ENCODE results near the gene HIC2. TPM values are rescaled to one million over a fixed set of nuclear protein-coding genes. Genes with fewer than 3 reads are reported as not detected.
"Not testable (repeated sequence)": the region's sequence is repeated elsewhere in the genome, so short reads cannot be mapped to it uniquely, and the experiment has no call there.

The HIC2 gene
- total and polyA plus RNA-seq, 2 of the 13 experiments (the other 11 are each of a cell fraction or from before 2014, with no cell fraction given) = 5.0 to 13.7 TPM

- not testable (repeated sequence) for H3K79me2 ChIP-seq (ENCODE audit: insufficient read depth, low read length)
Measured at GRCh38 chr22:21497984-21498383, 80.8 kb downstream of the HIC2 start.

GRCh38 chr22:21498489-21498888, 81.3 kb downstream of the HIC2 start:
- H3K4me3 ChIP-seq (replicated peaks in 1 of 3; ENCODE audit: insufficient read depth in 1 of 3, low read depth in 2 of 3, low read length in 3 of 3); FAIRE-seq; H3K4me2 ChIP-seq (ENCODE audit: low read depth, low read length); H3K27ac ChIP-seq (ENCODE audit: extremely low read length, insufficient read depth, low read length); intact Hi-C loops (cut with micrococcal nuclease; ENCODE audit: unreplicated experiment); BruUV-seq (replicated peaks); CTCF ChIA-PET (ENCODE audit: low intra/inter-chr PET ratio, low total read pairs); H3K36me3 ChIP-seq (replicated peaks in 1 of 2; ENCODE audit: control insufficient read depth in 1 of 2, insufficient read depth in 2 of 2, low read length in 2 of 2); H3K9ac ChIP-seq (ENCODE audit: insufficient read depth, low read depth, low read length); in situ Hi-C loops (cut with HindIII; ENCODE audit: extremely low pct_ligation_motif_present, low pct_unique_long_range_greater_than_20kb); H3K79me2 ChIP-seq (ENCODE audit: insufficient read depth, low read length); H3K9me3 ChIP-seq (ENCODE audit: low read length); POLR2A ChIA-PET; DNase-seq (ENCODE audit: low spot score); H2AFZ ChIP-seq (ENCODE audit: low read length); H4K20me1 ChIP-seq (ENCODE audit: insufficient read depth, low read length); H3K27me3 ChIP-seq (ENCODE audit: control insufficient read depth in 1 of 2, insufficient read depth in 2 of 2, low read length in 2 of 2); H3K4me1 ChIP-seq (ENCODE audit: insufficient read depth, low read length): not testable (repeated sequence)
- ATAC-seq = peak; percentile 10; the same call in 2 of the 3 replicates
- WGBS (ENCODE audit: low lambda C conversion rate) = no CpG with 5 or more reads among the region's 7 CpGs

More at GRCh38 chr22:21497984-21498383, 80.8 kb downstream of the HIC2 start:
- H3K4me2 ChIP-seq (ENCODE audit: low read depth, low read length); H2AFZ ChIP-seq (ENCODE audit: low read length); intact Hi-C loops (cut with micrococcal nuclease; ENCODE audit: unreplicated experiment); H3K4me3 ChIP-seq (replicated peaks in 1 of 3; ENCODE audit: insufficient read depth in 1 of 3, low read depth in 2 of 3, low read length in 3 of 3); DNase-seq (ENCODE audit: low spot score); POLR2A ChIA-PET; BruUV-seq (replicated peaks); in situ Hi-C loops (cut with HindIII; ENCODE audit: extremely low pct_ligation_motif_present, low pct_unique_long_range_greater_than_20kb); CTCF ChIA-PET (ENCODE audit: low intra/inter-chr PET ratio, low total read pairs); H3K27ac ChIP-seq (ENCODE audit: extremely low read length, insufficient read depth, low read length); FAIRE-seq; H3K27me3 ChIP-seq (ENCODE audit: control insufficient read depth in 1 of 2, insufficient read depth in 2 of 2, low read length in 2 of 2); H3K36me3 ChIP-seq (replicated peaks in 1 of 2; ENCODE audit: control insufficient read depth in 1 of 2, insufficient read depth in 2 of 2, low read length in 2 of 2); H3K9me3 ChIP-seq (ENCODE audit: low read length); H3K9ac ChIP-seq (ENCODE audit: insufficient read depth, low read depth, low read length); H3K4me1 ChIP-seq (ENCODE audit: insufficient read depth, low read length); H4K20me1 ChIP-seq (ENCODE audit: insufficient read depth, low read length): not testable (repeated sequence)
- no CpG with 5 or more reads among the region's 4 CpGs for WGBS (ENCODE audit: low lambda C conversion rate)
- peak; percentile 77 for ATAC-seq

GRCh38 chr22:21499623-21500506, 82.7 kb downstream of the HIC2 start:
- ATAC-seq = peak; percentile 25; the same call in 1 of the 3 replicates
- DNase-seq (ENCODE audit: low spot score); H3K9me3 ChIP-seq (ENCODE audit: low read length); H3K4me2 ChIP-seq (ENCODE audit: low read depth, low read length); H3K4me3 ChIP-seq (replicated peaks in 1 of 3; ENCODE audit: insufficient read depth in 1 of 3, low read depth in 2 of 3, low read length in 3 of 3); FAIRE-seq; H3K27me3 ChIP-seq (ENCODE audit: control insufficient read depth in 1 of 2, insufficient read depth in 2 of 2, low read length in 2 of 2); in situ Hi-C loops (cut with HindIII; ENCODE audit: extremely low pct_ligation_motif_present, low pct_unique_long_range_greater_than_20kb); CTCF ChIA-PET (ENCODE audit: low intra/inter-chr PET ratio, low total read pairs); H2AFZ ChIP-seq (ENCODE audit: low read length); H3K79me2 ChIP-seq (ENCODE audit: insufficient read depth, low read length); H3K36me3 ChIP-seq (replicated peaks in 1 of 2; ENCODE audit: control insufficient read depth in 1 of 2, insufficient read depth in 2 of 2, low read length in 2 of 2); POLR2A ChIA-PET; H3K4me1 ChIP-seq (ENCODE audit: insufficient read depth, low read length); intact Hi-C loops (cut with micrococcal nuclease; ENCODE audit: unreplicated experiment); H4K20me1 ChIP-seq (ENCODE audit: insufficient read depth, low read length); H3K27ac ChIP-seq (ENCODE audit: extremely low read length, insufficient read depth, low read length); H3K9ac ChIP-seq (ENCODE audit: insufficient read depth, low read depth, low read length): not testable (repeated sequence)
- no CpG with 5 or more reads among the region's 16 CpGs for WGBS (ENCODE audit: low lambda C conversion rate)
- TSS peak; percentile 64 for BruUV-seq (replicated peaks)

Small RNAs within 50 kb of the gene (small RNA-seq; reads per million reads assigned to genes)
- gene RF00492 (ENCODE audit: insufficient read depth in 2 of 3, insufficient read length in 3 of 3, low read depth in 2 of 3, low replicate concordance in 1 of 3) (0 reads per million in 3 experiments), gene RN7SKP63 (ENCODE audit: insufficient read depth in 2 of 3, insufficient read length in 3 of 3, low read depth in 2 of 3, low replicate concordance in 1 of 3) (0 reads per million in 3 experiments)

Other genes starting within 250 kb of the HIC2 start
- not detected in 2 replicates for gene RIMBP3B, start 33.6 kb upstream of the HIC2 start, total RNA-seq (2016; rRNA removed; fragmentation: Illumina TruSeq; extraction: Trizol)
- gene RIMBP3B, start 33.6 kb upstream of the HIC2 start, polyA plus RNA-seq (2011; rRNA removed) = not detected in 2 replicates
- gene TMEM191C, start 50.0 kb downstream of the HIC2 start, total RNA-seq (2016; rRNA removed; fragmentation: Illumina TruSeq; extraction: Trizol) = 1.2 and 2.9 TPM in 2 replicates
- gene TMEM191C, start 50.0 kb downstream of the HIC2 start, polyA plus RNA-seq (2011; rRNA removed) = 2.9 and 3.3 TPM in 2 replicates
- gene RIMBP3C, start 134.1 kb downstream of the HIC2 start, total RNA-seq (2016; rRNA removed; fragmentation: Illumina TruSeq; extraction: Trizol) = 0.11 and 0.15 TPM in 2 replicates
- gene RIMBP3C, start 134.1 kb downstream of the HIC2 start, polyA plus RNA-seq (2011; rRNA removed) = not detected in 2 replicates
- gene UBE2L3, start 150.3 kb downstream of the HIC2 start, total RNA-seq (2016; rRNA removed; fragmentation: Illumina TruSeq; extraction: Trizol) = 58.1 and 74.0 TPM in 2 replicates
- gene UBE2L3, start 150.3 kb downstream of the HIC2 start, polyA plus RNA-seq (2011; rRNA removed) = 28.4 and 30.2 TPM in 2 replicates
- gene YDJC, start 212.7 kb downstream of the HIC2 start, total RNA-seq (2016; rRNA removed; fragmentation: Illumina TruSeq; extraction: Trizol) = 27.0 and 32.0 TPM in 2 replicates
- gene YDJC, start 212.7 kb downstream of the HIC2 start, polyA plus RNA-seq (2011; rRNA removed) = 15.3 and 19.9 TPM in 2 replicates
- gene CCDC116, start 215.4 kb downstream of the HIC2 start, total RNA-seq (2016; rRNA removed; fragmentation: Illumina TruSeq; extraction: Trizol) = 0.33 TPM in 1 of 2 replicates, not detected in the other
- gene CCDC116, start 215.4 kb downstream of the HIC2 start, polyA plus RNA-seq (2011; rRNA removed) = 0.05 and 0.15 TPM in 2 replicates
- gene SDF2L1, start 224.9 kb downstream of the HIC2 start, total RNA-seq (2016; rRNA removed; fragmentation: Illumina TruSeq; extraction: Trizol) = 39.7 and 57.4 TPM in 2 replicates
- gene SDF2L1, start 224.9 kb downstream of the HIC2 start, polyA plus RNA-seq (2011; rRNA removed) = 16.6 and 18.0 TPM in 2 replicates
- gene PPIL2, start 248.6 kb downstream of the HIC2 start, total RNA-seq (2016; rRNA removed; fragmentation: Illumina TruSeq; extraction: Trizol) = 31.6 and 31.9 TPM in 2 replicates
- gene PPIL2, start 248.6 kb downstream of the HIC2 start, polyA plus RNA-seq (2011; rRNA removed) = 56.1 and 59.4 TPM in 2 replicates

All from HepG2 (cell line).